GM18858 (cell line): ENCODE results near the gene STRIP2.
"Not testable (repeated sequence)": the region's sequence is repeated elsewhere in the genome, so short reads cannot be mapped to it uniquely, and the experiment has no call there.

Experiments used
- ATAC-seq: cut with Tn5 transposase; IDR thresholded peaks from one replicate; pipeline ENCODE4 v1.9.1; 2021; ENCODE audit not compliant: unreplicated experiment

Gene STRIP2

GRCh38 chr7:129453510-129454248 is 19.4 kb downstream of the STRIP2 start:
- ATAC-seq = no peak

GRCh38 chr7:129454249-129454551 is 20.0 kb downstream of the STRIP2 start:
- ATAC-seq = no peak

DNA sequence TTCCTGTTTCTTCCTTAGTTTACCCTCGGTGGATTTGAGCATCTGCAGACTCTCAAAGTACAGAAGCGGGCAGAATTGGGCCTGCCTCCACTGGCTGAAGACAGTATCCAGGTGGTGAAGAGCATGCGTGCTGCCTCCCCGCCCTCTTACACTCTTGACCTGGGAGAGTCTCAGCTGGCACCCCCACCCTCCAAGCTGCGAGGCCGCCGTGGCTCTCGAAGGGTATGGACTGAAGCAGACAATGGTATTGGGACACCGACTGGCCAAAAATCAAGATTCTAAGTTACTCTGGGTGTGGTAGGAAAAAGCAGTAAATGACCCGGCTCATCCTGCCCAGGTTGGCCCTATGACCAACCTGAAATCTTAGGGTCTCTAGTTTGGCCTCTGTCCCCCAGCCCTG is 22.2 kb downstream of the STRIP2 start:
- ATAC-seq = no peak

DNA sequence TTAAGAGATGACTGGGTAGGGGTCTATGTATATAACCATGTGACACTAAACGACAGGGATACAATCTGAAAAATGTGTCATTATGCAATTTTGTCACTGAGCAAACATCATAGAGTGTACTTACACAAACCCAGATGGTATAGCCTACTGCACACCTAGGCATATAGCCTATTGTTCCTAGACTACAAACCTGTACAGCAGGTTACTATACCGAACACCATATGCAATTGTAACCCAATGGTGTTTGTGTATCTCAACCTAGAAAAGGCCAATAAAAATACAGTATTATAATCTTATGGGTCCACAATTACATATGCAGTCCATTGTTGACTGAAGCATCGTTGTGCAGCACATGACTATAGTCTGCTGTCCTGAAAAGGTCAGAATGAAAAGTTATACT is 22.9 kb downstream of the STRIP2 start:
- ATAC-seq = no peak

GRCh38 chr7:129458171-129458570 is 23.9 kb downstream of the STRIP2 start:
- no peak for ATAC-seq

GRCh38 chr7:129461809-129462208 is 27.6 kb downstream of the STRIP2 start:
- ATAC-seq = no peak

- ATAC-seq = no peak
These were observed 28.2 kb downstream of the STRIP2 start for GRCh38 chr7:129462420-129462819.

GRCh38 chr7:129464194-129464593 is 30.0 kb downstream of the STRIP2 start:
- no peak for ATAC-seq

DNA sequence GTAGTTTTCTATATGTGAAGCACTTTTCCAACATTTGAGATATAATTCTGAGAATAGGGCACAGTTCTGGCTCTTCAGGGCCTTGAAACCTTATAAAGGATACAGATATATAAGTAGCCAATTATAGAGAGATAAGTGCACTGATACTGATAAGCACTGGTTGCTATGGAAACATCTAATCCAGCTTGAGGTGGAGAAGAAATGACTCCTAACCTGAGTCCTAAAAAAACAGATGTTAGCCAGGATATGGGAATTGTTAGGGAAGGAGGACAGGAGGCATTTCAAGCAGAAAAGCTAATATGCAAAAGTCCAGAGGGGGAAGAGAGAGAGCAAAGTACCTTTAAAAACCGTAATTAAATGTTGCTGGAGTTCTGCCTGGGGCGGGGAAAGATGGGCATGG is 30.8 kb downstream of the STRIP2 start:
- no peak for ATAC-seq

- ATAC-seq = no peak
These were observed 32.6 kb downstream of the STRIP2 start for GRCh38 chr7:129466796-129467195.

DNA sequence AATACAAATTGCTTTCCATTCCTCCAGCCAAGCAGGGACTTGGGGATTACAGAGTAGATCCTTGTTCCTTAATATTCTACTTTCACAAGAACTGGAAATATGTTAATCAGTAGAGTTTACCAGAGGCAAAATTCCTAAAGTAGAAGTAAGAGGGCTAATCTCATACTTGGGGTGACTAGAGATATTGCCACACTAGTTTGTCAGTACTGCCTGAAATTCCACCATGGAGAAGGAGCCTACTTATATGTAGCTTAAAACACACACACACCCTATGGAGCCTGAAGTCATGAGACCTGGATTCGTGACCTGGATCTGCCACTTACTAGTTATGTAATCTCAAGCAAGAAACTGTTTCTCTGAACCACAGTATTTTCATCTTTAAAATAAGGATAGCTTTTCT is 33.9 kb downstream of the STRIP2 start:
- ATAC-seq = no peak

GRCh38 chr7:129468547-129468946 is 34.3 kb downstream of the STRIP2 start:
- ATAC-seq = no peak

DNA sequence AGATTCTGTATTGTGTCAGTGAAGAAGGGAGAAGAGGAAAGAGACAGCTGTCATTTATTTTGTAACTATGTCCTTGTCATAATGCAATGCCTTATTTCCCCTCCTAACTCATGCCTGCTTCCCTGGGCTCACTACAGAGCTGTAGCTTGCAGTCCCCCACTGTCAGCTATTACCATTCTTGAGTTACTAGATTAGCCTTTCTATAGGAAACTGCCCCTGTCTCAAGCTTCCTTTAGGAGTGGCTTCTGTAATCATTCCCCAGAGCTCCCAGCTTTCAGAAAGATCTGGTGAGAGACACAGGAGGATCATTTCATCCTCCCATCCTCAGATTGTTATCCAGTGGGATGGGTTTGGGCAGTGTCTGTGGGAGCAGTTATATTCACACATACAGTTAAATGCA is 35.7 kb downstream of the STRIP2 start:
- no peak for ATAC-seq

DNA sequence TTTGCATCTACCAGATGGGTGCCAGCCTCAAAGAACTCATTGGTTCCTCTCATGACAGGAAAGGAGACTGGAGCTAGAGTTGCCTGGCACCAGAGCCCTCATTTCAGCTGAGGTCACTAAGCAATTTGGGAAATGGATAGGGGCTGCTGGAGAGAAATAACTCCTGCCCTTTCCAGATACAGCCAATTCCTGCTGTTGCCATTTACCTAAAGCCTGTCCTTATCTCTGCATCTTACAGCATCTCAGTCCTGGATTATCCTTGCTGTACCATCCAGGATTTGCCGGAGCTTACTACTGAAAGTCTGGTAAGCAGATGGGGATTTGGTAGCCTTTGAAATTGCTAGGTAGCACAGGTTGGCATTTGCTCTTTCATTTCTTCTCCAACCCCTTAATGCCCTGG is 36.2 kb downstream of the STRIP2 start:
- no peak for ATAC-seq

- ATAC-seq = no peak
These were observed 37.2 kb downstream of the STRIP2 start for GRCh38 chr7:129471402-129471827.

DNA sequence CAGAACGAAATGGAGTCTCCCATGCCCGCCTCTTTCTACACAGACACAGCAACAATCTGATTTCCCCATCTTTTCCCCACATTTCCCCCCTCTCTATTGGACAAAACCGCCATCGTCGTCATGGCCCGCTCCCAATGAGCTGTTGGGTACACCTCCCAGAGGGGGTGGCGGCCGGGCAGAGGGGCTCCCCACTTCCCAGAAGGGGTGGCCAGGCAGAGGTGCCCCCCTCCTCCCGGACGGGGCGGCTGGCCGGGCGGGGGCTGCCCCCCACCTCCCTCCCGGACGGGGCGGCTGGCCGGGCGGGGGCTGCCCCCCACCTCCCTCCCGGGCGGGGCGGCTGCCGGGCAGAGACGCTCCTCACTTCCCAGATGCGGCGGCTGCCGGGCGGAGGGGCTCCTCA is 41.7 kb downstream of the STRIP2 start:
- not testable (repeated sequence) for ATAC-seq

DNA sequence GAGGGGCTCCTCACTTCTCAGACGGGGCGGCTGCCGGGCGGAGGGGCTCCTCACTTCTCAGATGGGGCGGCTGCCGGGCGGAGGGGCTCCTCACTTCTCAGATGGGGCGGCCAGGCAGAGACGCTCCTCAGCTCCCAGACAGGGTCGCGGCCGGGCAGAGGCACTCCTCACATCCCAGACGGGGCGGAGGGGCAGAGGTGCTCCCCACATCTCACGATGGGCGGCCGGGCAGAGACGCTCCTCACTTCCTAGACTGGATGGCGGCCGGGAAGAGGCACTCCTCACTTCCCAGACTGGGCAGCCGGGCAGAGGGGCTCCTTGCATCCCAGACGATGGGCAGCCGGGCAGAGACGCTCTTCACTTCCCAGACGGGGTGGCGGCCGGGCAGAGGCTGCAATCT is 42.2 kb downstream of the STRIP2 start:
- ATAC-seq = not testable (repeated sequence)

GRCh38 chr7:129479831-129480230 is 45.6 kb downstream of the STRIP2 start:
- no peak for ATAC-seq

- no peak for ATAC-seq
These were observed 46.6 kb downstream of the STRIP2 start for GRCh38 chr7:129480674-129481363.

DNA sequence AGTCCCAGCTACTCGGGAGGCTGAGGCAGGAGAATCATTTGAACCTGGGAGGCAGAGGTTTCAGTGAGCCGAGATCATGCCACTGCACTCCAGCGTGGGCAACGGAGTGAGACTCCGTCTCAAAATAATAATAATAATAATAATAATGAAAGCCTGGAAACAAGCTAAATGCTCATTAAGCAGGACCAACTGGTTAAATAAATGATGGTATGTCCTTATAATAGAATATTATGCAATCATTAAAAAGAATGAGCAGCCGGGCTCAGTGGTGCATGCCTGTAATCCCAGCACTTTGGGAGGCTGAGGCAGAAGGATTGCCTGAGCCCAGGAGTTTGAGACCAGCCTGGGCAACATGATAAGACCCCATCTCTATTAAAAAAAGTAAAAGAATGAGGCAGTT is 47.1 kb downstream of the STRIP2 start:
- not testable (repeated sequence) for ATAC-seq

- ATAC-seq = no peak
These were observed 48.5 kb downstream of the STRIP2 start for GRCh38 chr7:129482781-129483180.

DNA sequence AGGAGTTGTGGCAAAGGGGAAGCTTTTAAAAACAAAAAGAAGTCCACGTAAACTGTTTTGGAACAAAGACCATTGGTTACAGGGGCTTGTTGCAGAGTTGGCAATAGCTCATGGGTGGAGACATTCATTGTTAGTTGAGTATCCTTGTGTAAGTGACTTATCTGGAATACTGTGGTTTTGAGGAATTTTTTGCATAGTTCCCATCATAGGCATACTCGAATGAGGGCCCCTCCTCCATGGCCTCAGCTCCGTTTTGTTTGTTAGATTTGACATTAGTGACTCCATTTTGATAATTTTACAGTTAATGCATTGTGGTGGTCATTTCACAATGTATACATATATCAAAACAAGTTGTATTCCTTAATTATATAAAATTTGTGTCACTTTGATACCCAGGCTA is 55.3 kb downstream of the STRIP2 start:
- ATAC-seq = no peak

GRCh38 chr7:129492391-129492790 is 58.2 kb downstream of the STRIP2 start:
- ATAC-seq = no peak
